GM12878 (cell line): ENCODE results near the gene ICAM2. TPM values are rescaled to one million over a fixed set of nuclear protein-coding genes. Genes with fewer than 3 reads are reported as not detected.

Experiments
- ATAC-seq: fragments of 200-7000 bp; cut with Tn5 transposase; 3 replicates; pipeline ENCODE4 v1.9.1; 2020; ENCODE audit warnings: mild to moderate bottlenecking, moderate library complexity
- BruUV-seq: library from RNA; stranded (reverse); fragments of 400-500 nt; replicated peaks from 2 replicates; lab custom pipeline; 2021; lab: Mats Ljungman, UMichigan
- CTCF ChIA-PET: fragments of 300-600 bp; sonication (Branson Sonifier 250); formaldehyde crosslinking; extraction: SDS; loops from one replicate; lab custom pipeline; 2021; ENCODE audit warnings: inconsistent platforms; lab: Yijun Ruan, JAX
- POLR2A ChIA-PET: fragments of 350-600 bp; formaldehyde crosslinking; extraction: SDS; loops from one replicate; lab custom pipeline; 2021; ENCODE audit warnings: inconsistent platforms; lab: Charles Lee
- RAD21 ChIA-PET: fragments of 300-600 bp; sonication (Branson Sonifier 250); formaldehyde crosslinking; loops from one replicate; lab custom pipeline; 2023; ENCODE audit warnings: antibody characterized with exemption; ENCODE audit not compliant: unreplicated experiment; lab: Charles Lee
- SMC1A ChIA-PET: fragments of 300-600 bp; sonication (Branson Sonifier 250); formaldehyde crosslinking; loops from one replicate; lab custom pipeline; 2023; ENCODE audit not compliant: unreplicated experiment, uncharacterized antibody; lab: Charles Lee
- DNase-seq: peaks from one replicate; pipeline ENCODE4 v3.0.0-alpha.2; 2011; ENCODE audit warnings: low read depth, low spot score
- FAIRE-seq: peaks from 3 replicates; lab custom pipeline; 2011; peaks lifted over from hg19 to GRCh38; lab: Jason Lieb, UNC
- H2AFZ ChIP-seq: 2 replicates; pipeline ENCODE4 v1.6.0; 2011; ENCODE audit warnings: low read depth, low read length, control low read depth; ENCODE audit not compliant: control insufficient read depth
- H3K27ac ChIP-seq: 2 replicates; pipeline ENCODE4 v1.5.1; 2011; ENCODE audit warnings: control low read depth; ENCODE audit not compliant: control insufficient read depth, insufficient read depth
- H3K27me3 ChIP-seq, 2 experiments: replicated peaks in 1 of 2; 2 replicates each; pipeline versions ENCODE4 v1.6.0 to v1.6.1; 2011; ENCODE audit warnings: low read length in 1 of 2; ENCODE audit not compliant: control insufficient read depth in 2 of 2, insufficient read depth in 2 of 2
- H3K36me3 ChIP-seq, 2 experiments: 2 replicates each; pipeline ENCODE4 v1.5.1; 2011; ENCODE audit warnings: low read length in 1 of 2; ENCODE audit not compliant: control insufficient read depth in 2 of 2, insufficient read depth in 2 of 2
- H3K4me1 ChIP-seq: 2 replicates; pipeline ENCODE4 v1.6.1; 2011; ENCODE audit warnings: mild to moderate bottlenecking, low read length, moderate library complexity, mixed read lengths; ENCODE audit not compliant: control insufficient read depth, insufficient read depth
- H3K4me2 ChIP-seq: 2 replicates; pipeline ENCODE4 v1.6.0; 2011; ENCODE audit warnings: control low read depth; ENCODE audit not compliant: control insufficient read depth, insufficient read depth
- H3K4me3 ChIP-seq: fragments of 200-600 bp; sonication (generic); 2 replicates; pipeline ENCODE4 v1.5.1; 2016
- H3K79me2 ChIP-seq: 2 replicates; pipeline ENCODE4 v1.6.0; 2011; ENCODE audit warnings: low read length; ENCODE audit not compliant: control insufficient read depth, insufficient read depth
- H3K9ac ChIP-seq: 2 replicates; pipeline ENCODE4 v1.8.0; 2011; ENCODE audit warnings: low read length, control low read depth, mixed read lengths; ENCODE audit not compliant: control insufficient read depth, insufficient read depth
- H3K9me3 ChIP-seq: replicated peaks from 3 replicates; pipeline ENCODE4 v1.5.1; 2011; ENCODE audit warnings: mild to moderate bottlenecking, low read length; ENCODE audit not compliant: control insufficient read depth, insufficient read depth
- H4K20me1 ChIP-seq: 2 replicates; pipeline ENCODE4 v1.6.0; 2011; ENCODE audit not compliant: control insufficient read depth, insufficient read depth
- CBFB ChIP-seq: IDR thresholded peaks from 2 replicates; pipeline ENCODE4 v1.6.1; 2016; ENCODE audit warnings: antibody characterized with exemption, low read depth
- CHD1 ChIP-seq: IDR thresholded peaks from 2 replicates; pipeline ENCODE4 v1.6.1; 2012; ENCODE audit warnings: low read depth, low read length, improper control_type of control experiment
- EED ChIP-seq: sonication (generic); IDR thresholded peaks from 2 replicates; pipeline ENCODE4 v1.6.1; 2016; ENCODE audit warnings: antibody characterized with exemption, low read depth
- EZH2 ChIP-seq: IDR thresholded peaks from 2 replicates; pipeline ENCODE4 v1.6.1; 2012; ENCODE audit warnings: low read depth, mild to moderate bottlenecking, control low read depth, inconsistent platforms, low read length, borderline replicate concordance; ENCODE audit not compliant: control insufficient read depth
- IKZF2 ChIP-seq, 2 experiments: fragments of 450-650 bp; IDR thresholded peaks; 2 replicates each; pipeline ENCODE4 v1.6.1; 2017; ENCODE audit warnings: mild to moderate bottlenecking in 2 of 2, moderate library complexity in 2 of 2
- MTA3 ChIP-seq: IDR thresholded peaks from 2 replicates; pipeline ENCODE4 v1.6.1; 2012; ENCODE audit warnings: low read length, inconsistent platforms, borderline replicate concordance
- MYC ChIP-seq: IDR thresholded peaks from 2 replicates; pipeline ENCODE4 v1.6.1; 2011; ENCODE audit warnings: mild to moderate bottlenecking, low read length, moderate library complexity, inconsistent platforms; ENCODE audit not compliant: insufficient read depth, insufficient replicate concordance, insufficient read length, severe bottlenecking
- PAX8 ChIP-seq: fragments of 450-650 bp; IDR thresholded peaks from 2 replicates; pipeline ENCODE4 v1.6.1; 2017; ENCODE audit warnings: mild to moderate bottlenecking, moderate library complexity
- RAD21 ChIP-seq: IDR thresholded peaks from 2 replicates; pipeline ENCODE4 v1.6.1; 2011; ENCODE audit warnings: mild to moderate bottlenecking, low read depth, low read length, moderate library complexity; ENCODE audit not compliant: insufficient read depth
- RAD51 ChIP-seq: fragments of 450-650 bp; IDR thresholded peaks from 2 replicates; pipeline ENCODE4 v1.6.1; 2016; ENCODE audit warnings: moderate library complexity, mild to moderate bottlenecking, inconsistent platforms
- RCOR1 ChIP-seq: conservative IDR thresholded peaks from 2 replicates; pipeline ENCODE4 v1.6.1; 2012; ENCODE audit warnings: low read depth, low read length, improper control_type of control experiment
- SPI1 ChIP-seq: IDR thresholded peaks from 2 replicates; pipeline ENCODE4 v1.6.1; 2011; ENCODE audit warnings: low read depth, mild to moderate bottlenecking, low read length, moderate library complexity, borderline replicate concordance; ENCODE audit not compliant: insufficient read depth
- SREBF1 ChIP-seq: IDR thresholded peaks from 2 replicates; pipeline ENCODE4 v1.6.1; 2012; ENCODE audit warnings: mild to moderate bottlenecking, low read length
- TCF3 ChIP-seq: IDR thresholded peaks from 2 replicates; pipeline ENCODE4 v1.6.1; 2012; ENCODE audit warnings: low read depth, mild to moderate bottlenecking, low read length, borderline replicate concordance; ENCODE audit not compliant: insufficient read depth
- YY1 ChIP-seq: IDR thresholded peaks from 2 replicates; pipeline ENCODE4 v1.6.1; 2011; ENCODE audit warnings: low read depth, mild to moderate bottlenecking, low read length
- WGBS: methylation state at CpG from one replicate; pipeline ENCODE4 v1.1.6; 2016; ENCODE audit warnings: low lambda C conversion rate; ENCODE audit not compliant: insufficient replicate concordance, insufficient coverage; ENCODE audit errors: missing lambda C conversion rate; 5-methylcytosine and 5-hydroxymethylcytosine counted together
- in situ Hi-C: fragments of 300-500 bp; cut with MboI; formaldehyde crosslinking; loops from 9 replicates; pipeline ENCODE4 v1.14.3; 2018; ENCODE audit warnings: mixed read lengths
- intact Hi-C: fragments of 100-400 bp; cut with micrococcal nuclease; formaldehyde crosslinking; loops from one replicate; pipeline ENCODE4 v1.14.2; 2022; ENCODE audit not compliant: unreplicated experiment
- polyA plus RNA-seq, 11 experiments: library from polyadenylated mRNA; depleted of rRNA in 4 of 11; unstranded in 6 of 11; stranded (reverse) in 5 of 11; fragments of >200 nt; fragmentation: Nextera tagmentation in 4 of 11; fragmentation: Illumina TruSeq in 1 of 11; extraction: Ambion mirVana in 4 of 11; extraction: Trizol in 1 of 11; gene quantifications; 1 replicate in 1 of 11; 2 replicates in 10 of 11; pipeline versions ENCODE4 v1.2.1 to v1.2.3, GENCODE V29; 2011 to 2016; ENCODE audit warnings: inconsistent platforms in 2 of 11, missing spikeins in 2 of 11, low read depth in 1 of 11
- total RNA-seq, 4 experiments: library from RNA; depleted of rRNA in 3 of 4; stranded (reverse); fragments of >200 nt in 3 of 4; fragmentation: Illumina TruSeq in 1 of 4; extraction: Trizol in 1 of 4; gene quantifications; 2 replicates each; pipeline versions ENCODE4 v1.2.1 to v1.2.3, GENCODE V29; 2013 to 2021
- TF ChIP-seq, protein P1 (sequence below): IDR thresholded peaks from 2 replicates; pipeline ENCODE4 v1.6.1; 2012; ENCODE audit warnings: improper control_type of control experiment, low read depth, low read length; ENCODE audit not compliant: insufficient replicate concordance
- TF ChIP-seq, protein P2 (sequence below): IDR thresholded peaks from 2 replicates; pipeline ENCODE4 v1.6.1; 2012; ENCODE audit warnings: low read depth, low read length, improper control_type of control experiment

ICAM2 gene
- total and polyA plus RNA-seq, 10 of the 15 experiments (the other 5 are each of a cell fraction or from before 2014, with no cell fraction given): 23.6 to 108 (median 58.1) TPM

DNA sequence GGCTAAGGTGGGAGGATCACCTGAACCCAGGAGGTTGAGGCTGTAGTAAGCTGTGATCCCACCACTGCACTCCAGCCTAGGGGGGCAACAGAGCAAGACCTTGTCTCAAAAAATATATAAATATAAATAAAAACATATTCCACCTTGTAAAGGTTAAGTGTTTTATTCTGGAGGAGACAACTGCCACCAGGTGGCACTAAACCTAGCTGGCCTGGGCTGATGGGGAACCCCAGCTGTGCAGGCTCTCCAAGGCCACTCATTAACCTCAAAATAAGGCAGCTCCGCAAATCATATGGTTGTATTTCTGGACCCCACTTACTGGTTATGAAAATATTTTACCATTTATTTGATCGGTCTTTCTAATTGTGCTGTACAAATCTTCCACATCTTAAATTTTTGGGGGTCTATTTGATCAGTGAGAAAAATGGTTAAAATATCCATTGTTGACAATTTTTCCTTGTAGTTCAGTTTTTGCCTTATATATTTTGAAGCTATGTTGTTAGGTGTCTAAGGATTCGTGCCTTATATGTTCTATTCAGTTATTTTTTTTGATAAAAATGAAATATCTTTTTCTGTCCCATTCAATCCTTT is 8.5 kb upstream of the ICAM2 start:
- ATAC-seq: peak; percentile 85
- H4K20me1 ChIP-seq: no peaks in the 10 kb centered on the region
- in situ Hi-C loops (loop anchor here (5.0 to 25.0 kb wide), 2 partner anchors 103 to 258 kb away; partner anchors contain the start of gene ERN1), intact Hi-C loops (loop anchor here (1.0 to 5.0 kb wide), 2 partner anchors 104 to 253 kb away; no protein-coding TSS in a partner anchor)
- no peaks in the 10 kb centered on the region for H3K9me3 ChIP-seq
- H3K27me3 ChIP-seq: no peaks in the 10 kb centered on the region
- WGBS: 0% methylated on average over 3 of the region's 3 CpGs
- H3K36me3 ChIP-seq: no peaks in the 10 kb centered on the region
- ChIA-PET POLR2A (interaction anchor here (0.7 to 5.7 kb wide), 7 partner anchors 9 to 117 kb away, joined by 3 to 86 read pairs (median 5); partner anchors contain the start of genes ERN1 and ICAM2), RAD21 (interaction anchor here (0.5 to 8.3 kb wide), 45 partner anchors 9 to 373 kb away, joined by 3 to 507 read pairs (median 4); partner anchors contain the start of genes CD79B, CSHL1, ERN1 and GH1), CTCF (interaction anchor here (0.6 to 13.0 kb wide), 65 partner anchors 9 to 390 kb away, joined by 3 to 915 read pairs (median 7); partner anchors contain the start of genes CD79B, CSHL1, ERN1 and GH1), SMC1A (interaction anchor here (0.7 to 15.0 kb wide), 46 partner anchors 9 to 263 kb away, joined by 3 to 570 read pairs (median 6); partner anchors contain the start of genes CSHL1, ERN1, GH1 and ICAM2)
- H3K4me3 ChIP-seq: no peak overlapping the region
- BruUV-seq: no TSS peak
- no peak for FAIRE-seq
- H3K4me2 ChIP-seq: no peak overlapping the region
- H3K27ac ChIP-seq: no peak overlapping the region
- DNase-seq: no peak
- H3K79me2 ChIP-seq: no peaks in the 10 kb centered on the region
- H2AFZ ChIP-seq: peak overlapping the region; percentile 23; the same call in 1 of the 2 replicates
- H3K9ac ChIP-seq: no peak overlapping the region
- peaks cover 3% of the 10 kb centered on the region for H3K4me1 ChIP-seq
- TF ChIP-seq YY1 (peak; percentile 66), PAX8 (no peak), EZH2 (no peak), SPI1 (no peak), EED (no peak), IKZF2 (IDR thresholded peaks at IDR 0.05) (no peak), MYC (no peak), SREBF1 (no peak), RAD51 (no peak), MTA3 (no peak), TCF3 (peak; percentile 62; the same call in 1 of the 2 replicates), RCOR1 (no peak), CHD1 (no peak), RAD21 (peak; percentile 76), CBFB (no peak)
- TF ChIP-seq, protein P1, sequence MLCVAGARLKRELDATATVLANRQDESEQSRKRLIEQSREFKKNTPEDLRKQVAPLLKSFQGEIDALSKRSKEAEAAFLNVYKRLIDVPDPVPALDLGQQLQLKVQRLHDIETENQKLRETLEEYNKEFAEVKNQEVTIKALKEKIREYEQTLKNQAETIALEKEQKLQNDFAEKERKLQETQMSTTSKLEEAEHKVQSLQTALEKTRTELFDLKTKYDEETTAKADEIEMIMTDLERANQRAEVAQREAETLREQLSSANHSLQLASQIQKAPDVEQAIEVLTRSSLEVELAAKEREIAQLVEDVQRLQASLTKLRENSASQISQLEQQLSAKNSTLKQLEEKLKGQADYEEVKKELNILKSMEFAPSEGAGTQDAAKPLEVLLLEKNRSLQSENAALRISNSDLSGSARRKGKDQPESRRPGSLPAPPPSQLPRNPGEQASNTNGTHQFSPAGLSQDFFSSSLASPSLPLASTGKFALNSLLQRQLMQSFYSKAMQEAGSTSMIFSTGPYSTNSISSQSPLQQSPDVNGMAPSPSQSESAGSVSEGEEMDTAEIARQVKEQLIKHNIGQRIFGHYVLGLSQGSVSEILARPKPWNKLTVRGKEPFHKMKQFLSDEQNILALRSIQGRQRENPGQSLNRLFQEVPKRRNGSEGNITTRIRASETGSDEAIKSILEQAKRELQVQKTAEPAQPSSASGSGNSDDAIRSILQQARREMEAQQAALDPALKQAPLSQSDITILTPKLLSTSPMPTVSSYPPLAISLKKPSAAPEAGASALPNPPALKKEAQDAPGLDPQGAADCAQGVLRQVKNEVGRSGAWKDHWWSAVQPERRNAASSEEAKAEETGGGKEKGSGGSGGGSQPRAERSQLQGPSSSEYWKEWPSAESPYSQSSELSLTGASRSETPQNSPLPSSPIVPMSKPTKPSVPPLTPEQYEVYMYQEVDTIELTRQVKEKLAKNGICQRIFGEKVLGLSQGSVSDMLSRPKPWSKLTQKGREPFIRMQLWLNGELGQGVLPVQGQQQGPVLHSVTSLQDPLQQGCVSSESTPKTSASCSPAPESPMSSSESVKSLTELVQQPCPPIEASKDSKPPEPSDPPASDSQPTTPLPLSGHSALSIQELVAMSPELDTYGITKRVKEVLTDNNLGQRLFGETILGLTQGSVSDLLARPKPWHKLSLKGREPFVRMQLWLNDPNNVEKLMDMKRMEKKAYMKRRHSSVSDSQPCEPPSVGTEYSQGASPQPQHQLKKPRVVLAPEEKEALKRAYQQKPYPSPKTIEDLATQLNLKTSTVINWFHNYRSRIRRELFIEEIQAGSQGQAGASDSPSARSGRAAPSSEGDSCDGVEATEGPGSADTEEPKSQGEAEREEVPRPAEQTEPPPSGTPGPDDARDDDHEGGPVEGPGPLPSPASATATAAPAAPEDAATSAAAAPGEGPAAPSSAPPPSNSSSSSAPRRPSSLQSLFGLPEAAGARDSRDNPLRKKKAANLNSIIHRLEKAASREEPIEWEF: no peak
- TF ChIP-seq, protein P2, sequence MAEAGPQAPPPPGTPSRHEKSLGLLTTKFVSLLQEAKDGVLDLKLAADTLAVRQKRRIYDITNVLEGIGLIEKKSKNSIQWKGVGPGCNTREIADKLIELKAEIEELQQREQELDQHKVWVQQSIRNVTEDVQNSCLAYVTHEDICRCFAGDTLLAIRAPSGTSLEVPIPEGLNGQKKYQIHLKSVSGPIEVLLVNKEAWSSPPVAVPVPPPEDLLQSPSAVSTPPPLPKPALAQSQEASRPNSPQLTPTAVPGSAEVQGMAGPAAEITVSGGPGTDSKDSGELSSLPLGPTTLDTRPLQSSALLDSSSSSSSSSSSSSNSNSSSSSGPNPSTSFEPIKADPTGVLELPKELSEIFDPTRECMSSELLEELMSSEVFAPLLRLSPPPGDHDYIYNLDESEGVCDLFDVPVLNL: no peak
